Stimulated activated CD4-positive, alpha-beta T cell treated with anti-CD3 and anti-CD28 coated beads, Interleukin-4, amount 100 ng/mL, for 4 hours (primary cell): Measurements from ENCODE around the gene NAB2.
A peak's percentile ranks its signal among the peaks of the same experiment; 100 is the strongest.
"Not testable (repeated sequence)": the region's sequence is repeated elsewhere in the genome, so short reads cannot be mapped to it uniquely, and the experiment has no call there.

Source experiments
- DNase-seq, 2 experiments: peaks; one replicate each; pipeline ENCODE4 v3.0.0-alpha.2; 2020

The NAB2 gene

DNA sequence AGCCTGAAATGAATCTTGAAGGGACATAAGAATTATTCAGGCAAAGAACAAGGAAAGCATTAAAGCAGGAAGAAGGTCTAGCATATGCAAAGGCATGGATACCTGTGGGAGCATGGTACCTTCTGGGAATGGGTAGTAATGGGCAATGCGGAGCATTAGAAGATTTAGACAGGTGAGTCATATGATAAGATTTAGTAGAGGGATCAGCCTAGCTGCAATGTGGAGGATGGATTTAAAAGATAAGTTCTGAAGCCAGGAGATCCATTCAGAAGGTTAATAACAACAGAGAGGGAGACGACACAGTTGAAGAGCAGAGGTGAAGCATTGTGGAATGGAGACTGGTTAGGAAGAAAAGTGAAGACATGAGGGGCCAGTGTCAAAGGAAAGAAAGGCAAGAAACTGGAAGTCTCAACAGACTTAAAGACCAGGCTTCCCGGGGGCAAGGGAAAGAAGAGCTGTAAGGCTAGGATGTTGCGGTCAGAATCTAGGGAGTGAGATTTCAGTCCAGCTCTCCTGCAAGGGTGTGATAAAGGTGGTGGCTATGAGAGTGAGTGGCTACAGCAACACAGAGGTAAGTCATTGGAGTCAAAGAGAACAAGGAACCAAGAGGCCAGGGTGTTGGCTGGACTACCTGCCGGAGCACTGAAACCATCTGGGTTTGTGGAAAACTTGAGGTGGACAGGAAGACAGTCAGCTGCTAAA is 27.8 kb downstream of the NAB2 start:
- no peak for DNase-seq

DNA sequence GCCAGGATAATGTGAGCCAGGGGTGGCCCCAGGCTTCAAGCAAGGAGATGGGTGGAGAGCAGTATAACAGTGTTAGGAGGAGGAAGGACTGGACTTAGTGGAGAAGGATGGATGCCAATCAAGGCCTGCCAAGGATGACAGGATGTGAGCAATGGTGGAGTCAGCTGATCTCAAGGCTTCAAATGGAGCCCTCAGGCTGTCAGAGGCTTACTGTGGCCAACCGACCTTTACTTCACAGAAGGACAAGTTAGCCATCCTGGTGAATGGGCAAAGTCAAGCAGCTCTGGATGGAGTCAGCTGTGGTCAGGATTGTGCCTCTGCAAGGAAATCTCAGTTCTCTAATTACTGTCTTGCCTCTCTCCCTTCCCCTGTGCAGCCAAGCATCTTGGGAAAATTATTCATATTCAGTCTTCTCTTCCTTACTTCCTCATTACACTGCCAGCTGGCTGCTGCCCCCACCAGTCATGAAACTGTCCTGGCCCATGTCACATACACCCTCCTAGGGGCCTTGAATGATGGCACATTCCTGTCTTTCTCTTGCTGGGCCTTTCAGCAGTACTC is 29.9 kb downstream of the NAB2 start:
- no peak for DNase-seq

- DNase-seq: no peak
Observed at GRCh38 chr12:57119294-57120085, 30.6 kb downstream of the NAB2 start.

DNA sequence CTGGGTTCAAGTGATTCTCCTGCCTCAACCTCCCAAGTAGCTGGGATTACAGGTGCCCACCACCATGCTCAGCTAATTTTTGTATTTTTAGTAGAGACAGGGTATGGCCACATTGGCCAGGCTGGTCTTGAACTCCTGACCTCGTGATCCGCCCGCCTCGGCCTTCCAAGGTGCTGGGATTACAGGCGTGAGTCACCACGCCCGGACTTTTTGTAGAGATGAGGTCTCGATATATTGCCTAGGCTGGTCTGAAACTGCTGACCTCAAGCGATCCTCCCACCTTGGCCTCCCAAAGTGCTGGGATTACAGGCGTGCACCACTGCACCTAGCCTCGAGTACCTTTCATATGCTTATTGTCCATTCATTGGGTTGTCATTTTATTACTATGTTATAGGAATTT is 31.8 kb downstream of the NAB2 start:
- not testable (repeated sequence) for DNase-seq

- no peak for DNase-seq
Observed at GRCh38 chr12:57123813-57124212, 34.9 kb downstream of the NAB2 start.

DNA sequence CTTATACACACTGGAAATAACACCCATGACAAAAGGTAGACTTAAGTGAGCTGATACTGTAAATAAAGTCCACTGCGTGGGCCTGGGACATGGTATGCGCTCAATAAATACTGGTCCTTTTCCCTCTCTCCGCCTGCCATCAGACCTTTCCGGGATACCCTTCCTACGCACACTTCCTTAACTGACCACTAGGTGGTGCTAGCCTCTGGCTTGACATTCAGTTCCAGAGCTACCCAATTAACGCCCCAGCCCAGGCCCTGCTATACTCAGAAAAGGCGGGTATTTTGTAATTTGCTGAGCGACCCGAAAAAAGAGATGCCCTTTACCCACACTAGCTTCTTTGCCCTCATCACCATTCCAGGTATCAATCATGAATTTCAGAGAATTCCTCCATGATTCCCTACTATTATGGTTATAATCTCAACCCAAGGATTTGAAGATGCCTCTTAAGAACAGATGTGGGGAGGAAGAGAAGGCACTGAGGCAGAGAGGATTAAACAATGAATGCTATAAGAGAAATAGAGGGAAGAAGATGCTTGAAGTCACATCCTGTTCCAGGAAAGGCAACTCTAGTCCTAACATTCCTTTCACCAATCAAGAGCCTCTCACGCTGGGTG is 35.5 kb downstream of the NAB2 start:
- DNase-seq: peak; percentile 65 to 69

GRCh38 chr12:57126061-57126460 is 37.1 kb downstream of the NAB2 start:
- no peak for DNase-seq

DNA sequence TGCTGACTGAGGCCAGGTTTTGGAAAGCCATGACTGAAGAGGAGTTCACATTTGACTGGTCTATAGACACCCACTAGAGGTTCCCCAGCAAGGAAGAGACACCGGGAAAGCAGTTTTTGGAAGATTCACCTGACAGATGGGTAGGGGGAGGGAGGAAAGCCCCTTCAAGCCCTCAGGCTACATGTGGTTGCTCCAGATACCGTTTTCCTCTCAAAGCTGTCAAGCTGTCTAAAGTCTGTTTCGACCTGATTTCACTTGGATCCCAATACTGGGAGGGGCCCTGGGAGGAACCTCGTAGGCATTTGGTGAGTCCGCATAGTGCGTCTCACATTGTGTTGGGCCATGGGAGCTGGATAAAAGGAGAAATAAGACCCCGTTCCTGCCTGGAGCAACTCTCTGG is 37.6 kb downstream of the NAB2 start:
- DNase-seq: no peak

GRCh38 chr12:57127101-57127725 is 38.3 kb downstream of the NAB2 start:
- DNase-seq: peak in 1 of 2 experiments; percentile 78

DNA sequence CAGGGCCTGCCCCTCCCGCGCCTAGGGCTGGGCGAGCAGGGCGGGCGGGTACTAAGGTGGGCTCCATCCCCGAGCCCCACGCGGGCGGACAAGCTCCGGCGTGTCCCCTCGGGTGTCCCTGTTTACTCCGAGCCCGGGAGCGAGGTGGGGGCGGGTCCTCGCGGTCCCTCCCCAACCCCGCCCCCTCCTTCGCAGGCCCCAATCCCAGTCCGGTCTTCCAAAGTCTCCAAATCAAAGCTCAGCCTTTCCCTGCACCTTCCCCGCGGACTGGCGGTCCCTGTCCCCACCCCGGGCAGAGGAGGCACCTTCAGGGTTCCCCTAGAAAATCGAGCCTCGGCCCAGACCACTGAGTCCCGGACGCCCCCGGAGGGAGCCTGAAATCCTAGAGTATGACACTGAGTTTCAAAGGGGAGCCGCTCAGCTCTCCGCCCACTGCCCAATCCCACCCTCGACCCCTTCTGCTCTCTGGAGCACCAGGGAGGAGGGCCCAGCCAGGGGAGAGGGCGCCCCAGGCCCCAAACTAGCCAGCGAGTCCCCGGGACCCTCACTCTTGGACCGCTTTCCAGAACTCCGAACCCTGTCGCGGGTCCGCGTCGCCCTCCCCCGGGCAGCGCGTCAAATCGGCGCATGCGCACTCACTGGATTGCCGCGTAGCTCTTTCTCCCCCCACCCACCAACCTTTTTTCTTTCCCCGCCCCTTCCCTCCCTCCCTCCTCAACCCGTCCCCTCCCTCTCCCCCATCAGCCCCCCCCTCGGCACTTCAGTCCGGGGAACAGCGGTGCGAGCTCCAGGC is 39.0 kb downstream of the NAB2 start, which contains the start of gene LRP1:
Gene LRP1 (plus strand): TSS at position 758 of the 793 bp plus-strand sequence. CDS start 482 bp downstream, outside the sequence.
- peak; percentile 78 for DNase-seq

DNA sequence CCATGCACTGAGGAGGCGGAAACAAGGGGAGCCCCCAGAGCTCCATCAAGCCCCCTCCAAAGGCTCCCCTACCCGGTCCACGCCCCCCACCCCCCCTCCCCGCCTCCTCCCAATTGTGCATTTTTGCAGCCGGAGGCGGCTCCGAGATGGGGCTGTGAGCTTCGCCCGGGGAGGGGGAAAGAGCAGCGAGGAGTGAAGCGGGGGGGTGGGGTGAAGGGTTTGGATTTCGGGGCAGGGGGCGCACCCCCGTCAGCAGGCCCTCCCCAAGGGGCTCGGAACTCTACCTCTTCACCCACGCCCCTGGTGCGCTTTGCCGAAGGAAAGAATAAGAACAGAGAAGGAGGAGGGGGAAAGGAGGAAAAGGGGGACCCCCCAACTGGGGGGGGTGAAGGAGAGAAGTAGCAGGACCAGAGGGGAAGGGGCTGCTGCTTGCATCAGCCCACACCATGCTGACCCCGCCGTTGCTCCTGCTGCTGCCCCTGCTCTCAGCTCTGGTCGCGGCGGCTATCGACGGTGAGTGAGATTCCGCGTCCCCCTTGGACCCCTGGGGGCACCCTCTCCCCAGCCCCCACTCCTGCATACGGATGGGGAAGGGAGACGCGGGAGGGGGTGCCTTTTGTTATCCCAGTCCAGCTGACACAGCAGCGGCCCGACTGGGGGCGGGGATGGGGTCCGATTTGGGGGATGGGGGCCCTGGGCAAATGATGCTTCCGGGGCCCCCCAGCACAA is 39.8 kb downstream of the NAB2 start:
- no peak for DNase-seq

DNA sequence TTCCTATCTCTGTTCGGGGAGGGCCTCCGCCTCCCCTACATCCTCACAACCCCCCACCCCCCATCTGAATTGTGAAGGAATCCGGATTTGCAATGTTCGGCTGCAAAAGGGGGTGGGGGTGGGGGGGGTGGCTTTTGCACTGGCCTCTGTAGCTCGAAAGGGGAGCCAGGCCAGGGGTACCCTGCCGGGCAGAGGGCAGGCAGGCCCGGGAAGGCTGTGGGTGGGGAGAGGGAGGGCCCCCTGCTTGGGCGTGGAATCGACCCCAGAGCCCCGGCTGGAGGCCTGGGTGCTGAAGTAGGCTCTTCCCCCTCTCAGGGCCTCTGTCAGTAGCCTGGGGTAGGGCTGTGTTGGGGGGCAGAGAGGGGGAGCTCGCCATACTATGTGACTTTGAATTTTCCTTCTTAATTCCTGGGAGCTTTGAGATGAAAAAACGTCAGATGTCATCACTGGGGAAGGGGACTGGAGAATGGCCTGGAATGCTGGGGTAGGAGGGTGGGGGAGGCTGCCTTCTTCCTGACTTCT is 40.5 kb downstream of the NAB2 start:
- DNase-seq: no peak

DNA sequence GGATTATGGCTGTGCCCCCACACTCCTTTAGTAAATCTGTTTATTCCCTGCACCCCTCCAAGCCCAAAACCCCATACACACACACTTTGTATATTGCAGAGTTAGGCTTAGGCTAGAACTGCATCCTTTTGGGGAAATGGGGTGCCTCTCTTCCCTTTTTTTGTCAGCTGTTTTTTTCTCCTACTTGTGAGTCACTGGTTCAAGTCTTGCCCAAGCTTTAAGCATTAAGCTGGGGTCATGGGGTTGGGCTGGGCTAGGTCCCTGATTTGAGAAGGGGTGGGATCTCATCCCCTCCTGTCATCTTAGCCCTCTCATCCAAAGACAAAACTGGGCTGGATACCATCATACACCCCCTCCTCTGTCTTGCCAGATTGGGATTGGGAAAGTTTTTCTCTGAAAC is 41.0 kb downstream of the NAB2 start:
- DNase-seq: no peak

GRCh38 chr12:57130941-57131340 is 42.0 kb downstream of the NAB2 start:
- DNase-seq: no peak

DNA sequence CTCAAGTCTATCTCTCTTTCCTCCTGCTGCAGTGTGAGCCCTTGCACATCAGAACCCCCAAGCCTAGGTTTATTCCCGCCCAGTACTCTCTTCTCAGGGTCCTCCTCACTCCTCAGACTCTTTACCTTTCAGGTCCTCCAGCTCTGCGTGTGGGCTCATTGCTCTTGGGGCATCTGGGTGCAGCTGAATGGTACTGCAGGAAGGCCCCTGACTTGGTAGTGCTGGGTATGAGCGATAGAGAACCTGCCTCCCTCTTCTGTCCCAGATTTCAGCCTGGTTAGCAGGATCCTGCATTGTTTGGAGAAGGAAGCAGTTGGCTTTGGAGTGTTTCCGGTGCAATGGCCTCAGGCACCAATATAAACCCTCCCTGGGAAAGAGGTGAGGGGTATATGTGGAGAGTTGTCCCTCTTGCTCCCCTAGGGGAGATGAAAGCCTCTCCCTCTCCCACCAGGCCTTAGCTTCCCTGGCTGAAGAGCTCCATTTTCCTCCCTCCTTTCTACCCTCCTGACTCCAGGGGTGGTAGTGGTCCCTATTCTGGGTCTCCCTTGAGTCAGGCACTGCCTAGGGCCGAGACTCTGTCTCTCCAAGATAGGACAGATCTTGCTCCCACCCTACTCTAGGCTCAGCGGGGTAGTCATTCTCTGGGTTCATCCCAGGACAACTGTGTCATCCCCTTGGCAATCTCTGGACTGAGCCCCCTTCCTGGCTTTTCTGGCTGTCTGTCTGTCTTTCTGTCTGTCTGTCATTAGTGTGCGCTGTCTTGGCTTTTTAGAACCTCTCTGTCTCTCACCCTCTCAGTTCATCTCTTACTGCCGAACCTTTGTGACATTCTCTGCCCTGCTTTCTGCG is 43.2 kb downstream of the NAB2 start:
- DNase-seq: no peak

DNA sequence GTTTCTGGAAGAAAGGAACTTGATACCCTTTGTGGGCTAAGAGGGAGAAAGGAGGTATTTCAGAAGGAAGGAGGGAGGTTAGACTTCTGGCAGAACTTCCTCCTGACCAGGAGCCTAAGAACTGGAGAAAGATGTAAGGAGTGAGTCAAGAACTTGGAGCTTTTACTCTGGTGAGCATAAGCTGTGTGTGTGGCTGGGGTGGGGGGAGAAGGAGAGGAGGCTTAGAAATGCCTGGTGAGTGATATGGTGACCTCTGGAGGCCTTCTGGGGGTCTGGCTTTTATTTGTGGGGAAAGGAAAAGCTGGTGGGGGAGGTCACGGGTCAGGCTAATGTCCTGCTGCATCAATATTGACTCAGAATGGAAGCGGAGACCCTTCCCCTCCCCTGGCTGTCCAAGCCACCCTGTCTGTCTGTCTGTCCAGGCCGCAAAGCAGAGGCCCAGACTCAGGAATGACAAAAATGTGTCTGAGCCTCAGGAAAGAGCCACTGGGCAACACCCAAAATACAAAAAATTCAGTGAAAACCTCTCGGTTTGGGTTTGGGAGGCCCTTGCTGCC is 44.2 kb downstream of the NAB2 start:
- DNase-seq: no peak

DNA sequence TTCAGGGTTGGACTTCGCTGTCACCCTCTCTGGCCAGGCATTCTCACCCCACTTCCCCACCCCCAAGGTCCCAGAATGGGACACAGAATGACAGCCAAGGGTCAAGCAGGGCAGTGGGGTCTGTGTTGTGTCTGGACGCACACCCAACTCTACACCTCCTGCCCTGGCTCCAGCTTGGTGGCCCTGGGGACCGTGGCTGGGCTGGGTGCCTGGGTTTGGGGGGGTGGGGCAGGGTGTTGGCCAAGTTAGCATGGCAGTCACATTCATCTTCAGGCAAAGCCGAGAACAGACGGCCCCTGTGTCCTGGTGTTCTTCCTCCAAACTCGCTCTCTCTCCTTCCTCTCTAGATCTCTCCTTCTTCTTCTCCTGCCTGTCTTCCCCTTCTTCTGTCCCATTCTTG is 45.0 kb downstream of the NAB2 start:
- no peak for DNase-seq

- DNase-seq: no peak
Observed at GRCh38 chr12:57134949-57135348, 46.0 kb downstream of the NAB2 start.

DNA sequence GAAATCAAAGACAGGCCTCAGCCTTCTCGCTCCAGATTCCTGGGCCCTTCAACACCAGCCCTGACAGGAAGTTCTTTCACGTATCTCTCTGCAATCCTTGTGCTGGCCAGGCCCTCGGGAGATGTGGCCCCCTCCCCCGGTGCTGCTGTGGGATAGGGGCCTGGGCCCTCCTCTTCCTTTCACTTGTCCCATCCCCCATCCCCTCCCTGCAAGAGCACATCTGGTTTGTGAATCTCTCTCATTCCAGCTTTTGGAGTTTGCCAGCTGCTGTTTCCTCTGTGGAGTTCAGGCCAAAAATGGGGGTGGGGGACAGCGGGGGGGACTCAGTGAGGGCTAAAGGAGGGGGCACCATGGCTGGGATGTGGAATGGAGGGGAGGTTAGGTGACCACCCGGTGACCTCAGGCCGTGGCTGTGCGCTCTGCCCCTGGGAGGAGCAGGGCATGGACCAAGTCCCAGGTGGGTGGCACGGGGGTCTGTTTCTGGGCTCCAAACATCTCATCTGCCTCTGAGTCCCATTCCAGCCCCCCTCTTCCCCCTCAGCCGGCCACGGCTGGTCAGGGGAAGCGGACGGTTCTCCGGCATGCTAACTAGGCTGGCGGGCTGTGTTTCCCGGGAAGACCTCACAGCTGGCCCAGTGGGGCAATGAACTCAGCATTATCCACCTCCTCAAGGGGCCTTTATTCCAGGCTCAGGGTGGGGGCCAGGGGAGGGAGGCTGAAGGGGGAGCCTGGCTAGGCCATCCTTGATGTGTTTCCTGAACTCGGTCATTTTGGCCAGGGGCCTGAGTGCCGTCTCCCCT is 46.8 kb downstream of the NAB2 start:
- no peak for DNase-seq
